ENCODE results near the gene SLC32A1. TPM values are rescaled to one million over a fixed set of nuclear protein-coding genes. Genes with fewer than 3 reads are reported as not detected.

SLC32A1 gene
- 1 to 10 TPM; 1.4 to 2.1 (median 1.7) TPM for polyA plus RNA-seq (ENCODE audit: insufficient read length in 4 of 4)

GRCh38 chr20:38723848-38724625 is at the start of gene SLC32A1:
SLC32A1 (plus strand) TSS chr20:38724486; CDS start chr20:38724725, 239 bp downstream.
- DNase-seq (ENCODE audit: low read depth in 4 of 4, low spot score in 3 of 4) = no peak

GRCh38 chr20:38674765-38675133 is 49.5 kb upstream of the SLC32A1 start:
- DNase-seq (ENCODE audit: low read depth in 4 of 4, low spot score in 3 of 4) = no peak

- no peak for DNase-seq (ENCODE audit: low read depth in 4 of 4, low spot score in 3 of 4)
Observed at GRCh38 chr20:38676576-38676975, 47.7 kb upstream of the SLC32A1 start.

- DNase-seq (ENCODE audit: low read depth in 4 of 4, low spot score in 3 of 4) = peak; percentile 60 to 72 (median 67)
Observed at GRCh38 chr20:38680500-38681306, 43.6 kb upstream of the SLC32A1 start.

- DNase-seq (ENCODE audit: low read depth in 4 of 4, low spot score in 3 of 4) = no peak
Observed at GRCh38 chr20:38685271-38685670, 39.0 kb upstream of the SLC32A1 start.

- peak in 2 of 4 donors; percentile 54 to 56 for DNase-seq (ENCODE audit: low read depth in 4 of 4, low spot score in 3 of 4)
Observed at GRCh38 chr20:38685853-38686473, 38.3 kb upstream of the SLC32A1 start.

GRCh38 chr20:38692436-38693411 is 31.6 kb upstream of the SLC32A1 start:
- DNase-seq (ENCODE audit: low read depth in 4 of 4, low spot score in 3 of 4) = peak; percentile 68 to 82 (median 78)

- DNase-seq (ENCODE audit: low read depth in 4 of 4, low spot score in 3 of 4) = no peak
Observed at GRCh38 chr20:38697306-38697705, 27.0 kb upstream of the SLC32A1 start.

- no peak for DNase-seq (ENCODE audit: low read depth in 4 of 4, low spot score in 3 of 4)
Observed at GRCh38 chr20:38698541-38698940, 25.7 kb upstream of the SLC32A1 start.

- no peak for DNase-seq (ENCODE audit: low read depth in 4 of 4, low spot score in 3 of 4)
Observed at GRCh38 chr20:38700141-38700540, 24.1 kb upstream of the SLC32A1 start.

- DNase-seq (ENCODE audit: low read depth in 4 of 4, low spot score in 3 of 4) = no peak
Observed at GRCh38 chr20:38700926-38701325, 23.4 kb upstream of the SLC32A1 start.

- DNase-seq (ENCODE audit: low read depth in 4 of 4, low spot score in 3 of 4) = no peak
Observed at GRCh38 chr20:38703526-38703925, 20.8 kb upstream of the SLC32A1 start.

- no peak for DNase-seq (ENCODE audit: low read depth in 4 of 4, low spot score in 3 of 4)
Observed at GRCh38 chr20:38704136-38704535, 20.1 kb upstream of the SLC32A1 start.

GRCh38 chr20:38706509-38706908 is 17.8 kb upstream of the SLC32A1 start:
- peak in 1 of 4 donors; percentile 72 for DNase-seq (ENCODE audit: low read depth in 4 of 4, low spot score in 3 of 4)

- DNase-seq (ENCODE audit: low read depth in 4 of 4, low spot score in 3 of 4) = no peak
Observed at GRCh38 chr20:38714308-38714707, 10.0 kb upstream of the SLC32A1 start.

- DNase-seq (ENCODE audit: low read depth in 4 of 4, low spot score in 3 of 4) = no peak
Observed at GRCh38 chr20:38715646-38716045, 8.6 kb upstream of the SLC32A1 start.

- DNase-seq (ENCODE audit: low read depth in 4 of 4, low spot score in 3 of 4) = no peak
Observed at GRCh38 chr20:38722683-38723016, 1.6 kb upstream of the SLC32A1 start.

- DNase-seq (ENCODE audit: low read depth in 4 of 4, low spot score in 3 of 4) = no peak
Observed at GRCh38 chr20:38723017-38723847, 1.1 kb upstream of the SLC32A1 start.

- no peak for DNase-seq (ENCODE audit: low read depth in 4 of 4, low spot score in 3 of 4)
Observed at GRCh38 chr20:38724626-38725147, 401 bp downstream of the SLC32A1 start.
